ENCODE results near the gene NCAPD2.
"Not testable (repeated sequence)": the region's sequence is repeated elsewhere in the genome, so short reads cannot be mapped to it uniquely, and the experiment has no call there.

Gene NCAPD2

GRCh38 chr12:6492838-6493496 is 935 bp upstream of the NCAPD2 start, which contains the start of gene MRPL51:
Gene MRPL51 (minus strand): TSS chr12:6493262. CDS start chr12:6493136, 126 bp downstream.
- peak; percentile 98 for DNase-seq (ENCODE audit: low spot score)

- DNase-seq (ENCODE audit: low spot score), result no peak
Measured at GRCh38 chr12:6494258-6494743, 399 bp downstream of the NCAPD2 start.

DNA sequence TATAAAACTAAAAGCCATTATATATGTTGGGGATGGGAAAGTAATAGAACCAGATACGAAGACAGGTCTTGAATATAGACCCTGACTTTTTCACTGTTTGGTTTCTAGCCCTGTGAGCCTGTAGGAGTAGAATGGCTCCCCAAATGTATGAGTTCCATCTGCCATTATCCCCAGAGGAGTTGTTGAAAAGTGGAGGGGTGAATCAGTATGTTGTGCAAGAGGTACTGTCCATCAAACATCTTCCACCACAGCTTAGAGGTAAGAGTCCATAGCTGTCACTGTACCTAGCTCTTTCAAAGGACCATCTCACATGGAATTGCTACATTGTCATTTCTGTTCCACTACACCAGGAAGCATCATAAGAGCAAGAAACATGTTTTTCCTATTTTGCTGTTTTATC is 1.1 kb downstream of the NCAPD2 start:
- DNase-seq (ENCODE audit: low spot score), result no peak

DNA sequence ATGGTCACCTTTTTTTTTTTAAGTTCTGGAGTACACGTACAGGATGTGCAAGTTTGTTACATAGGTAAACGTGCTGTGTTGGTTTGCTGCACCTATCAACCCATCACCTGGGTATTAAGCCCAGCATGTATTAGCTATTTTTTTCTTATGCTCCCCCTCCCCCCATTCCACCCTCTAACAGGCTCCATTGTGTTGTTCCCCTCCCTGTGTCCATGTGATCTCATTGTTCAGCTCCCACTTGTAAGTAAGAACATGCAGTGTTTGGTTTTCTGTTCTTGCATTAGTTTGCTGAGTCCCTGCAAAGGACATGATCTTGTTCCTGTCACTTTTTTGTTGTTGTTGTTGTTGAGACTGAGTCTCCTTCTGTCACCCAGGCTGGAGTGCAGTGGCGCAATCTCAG is 3.4 kb downstream of the NCAPD2 start:
- not testable (repeated sequence) for DNase-seq (ENCODE audit: low spot score)

- DNase-seq (ENCODE audit: low spot score), result no peak
Measured at GRCh38 chr12:6500466-6500865, 6.6 kb downstream of the NCAPD2 start.

- peak; percentile 18 for DNase-seq (ENCODE audit: low spot score)
Measured at GRCh38 chr12:6507102-6507998, 13.4 kb downstream of the NCAPD2 start.

GRCh38 chr12:6508087-6508486 is 14.2 kb downstream of the NCAPD2 start:
- no peak for DNase-seq (ENCODE audit: low spot score)

DNA sequence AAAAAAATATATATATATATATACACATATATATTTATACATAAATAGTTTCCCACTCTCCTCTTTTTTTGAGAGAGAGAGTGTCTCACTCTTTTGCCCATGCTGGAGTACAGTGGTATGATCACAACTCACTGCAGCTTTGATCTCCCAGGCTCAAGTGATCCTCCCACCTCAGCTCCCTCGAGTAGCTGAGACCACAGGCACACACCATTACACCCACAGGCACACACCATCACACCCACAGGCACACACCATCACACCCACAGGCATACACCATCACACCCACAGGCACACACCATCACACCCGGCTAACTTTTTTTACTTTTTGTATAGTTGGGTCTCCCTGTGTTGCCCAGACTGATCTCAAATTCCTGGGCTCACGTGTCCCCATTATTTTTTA is 26.3 kb downstream of the NCAPD2 start:
- DNase-seq (ENCODE audit: low spot score), result no peak

GRCh38 chr12:6522193-6522592 is 28.3 kb downstream of the NCAPD2 start:
- no peak for DNase-seq (ENCODE audit: low spot score)

DNA sequence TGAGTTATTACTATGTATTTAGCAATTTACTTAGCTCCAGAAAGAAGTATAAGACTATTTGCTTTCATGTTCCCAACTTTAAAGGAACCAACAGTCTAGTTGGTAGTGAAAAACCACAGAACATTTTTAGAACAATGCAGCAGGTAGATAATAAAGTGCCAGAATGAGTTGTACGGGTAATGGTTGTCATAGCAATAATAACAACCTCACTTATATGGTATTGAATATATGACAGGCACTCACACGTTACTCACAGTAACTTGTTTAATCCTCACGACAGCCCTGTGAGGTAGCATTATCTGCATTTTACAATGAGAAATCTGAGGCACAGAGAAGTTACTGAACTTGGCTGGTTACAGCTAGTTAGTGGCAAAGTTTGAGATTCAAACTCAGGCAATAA is 29.8 kb downstream of the NCAPD2 start:
- DNase-seq (ENCODE audit: low spot score), result no peak

DNA sequence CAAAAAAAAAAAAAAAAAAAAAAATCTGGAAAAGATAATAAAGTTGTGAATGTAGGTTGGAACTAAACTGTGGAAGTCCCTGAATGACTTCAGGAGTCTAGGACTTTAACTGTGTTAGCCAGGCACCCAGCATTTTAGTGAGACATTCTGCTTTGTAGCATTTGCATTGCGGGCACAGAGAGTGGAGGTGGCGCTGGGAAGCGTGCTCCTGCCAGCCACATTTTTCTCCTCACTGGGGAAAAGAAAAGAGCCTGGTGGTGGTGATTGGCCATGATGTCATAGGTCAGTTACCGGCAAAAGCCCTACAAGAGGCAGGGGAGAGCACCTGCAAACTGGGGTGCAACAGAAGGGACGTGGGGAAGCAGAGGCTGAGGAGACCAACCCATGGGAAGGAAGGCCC is 30.7 kb downstream of the NCAPD2 start:
- DNase-seq (ENCODE audit: low spot score), result no peak

GRCh38 chr12:6526201-6526600 is 32.3 kb downstream of the NCAPD2 start:
- DNase-seq (ENCODE audit: low spot score), result no peak

GRCh38 chr12:6526766-6527525 is 33.0 kb downstream of the NCAPD2 start:
- DNase-seq (ENCODE audit: low spot score), result no peak

GRCh38 chr12:6527711-6528110 is 33.8 kb downstream of the NCAPD2 start:
- DNase-seq (ENCODE audit: low spot score), result no peak

DNA sequence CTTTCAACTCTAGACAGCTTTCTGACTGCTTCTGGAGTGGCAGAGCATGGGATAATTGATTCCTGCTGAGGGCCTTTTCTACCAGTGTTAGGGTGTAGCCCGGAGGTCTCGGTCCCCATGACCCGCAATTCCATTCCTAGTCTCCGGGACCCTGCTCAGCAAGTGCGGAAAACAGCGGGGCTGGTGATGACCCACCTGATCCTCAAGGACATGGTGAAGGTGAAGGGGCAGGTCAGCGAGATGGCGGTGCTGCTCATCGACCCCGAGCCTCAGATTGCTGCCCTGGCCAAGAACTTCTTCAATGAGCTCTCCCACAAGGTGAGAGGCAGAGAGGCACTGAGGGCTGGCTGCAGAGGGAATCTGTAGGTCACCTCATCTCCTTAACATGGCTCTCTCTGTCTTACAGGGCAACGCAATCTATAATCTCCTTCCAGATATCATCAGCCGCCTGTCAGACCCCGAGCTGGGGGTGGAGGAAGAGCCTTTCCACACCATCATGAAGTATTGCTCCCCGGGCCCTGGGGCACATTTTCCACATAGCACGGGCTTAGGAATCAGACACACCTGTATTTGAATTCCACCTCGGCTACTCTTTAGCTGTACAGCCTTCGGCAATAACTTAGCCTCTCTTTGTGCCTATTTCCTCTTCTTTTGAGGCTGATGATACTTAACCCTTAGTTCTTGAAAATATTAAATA is 34.8 kb downstream of the NCAPD2 start:
- DNase-seq (ENCODE audit: low spot score), result no peak

- DNase-seq (ENCODE audit: low spot score), result no peak
Measured at GRCh38 chr12:6529291-6529737, 35.4 kb downstream of the NCAPD2 start.

DNA sequence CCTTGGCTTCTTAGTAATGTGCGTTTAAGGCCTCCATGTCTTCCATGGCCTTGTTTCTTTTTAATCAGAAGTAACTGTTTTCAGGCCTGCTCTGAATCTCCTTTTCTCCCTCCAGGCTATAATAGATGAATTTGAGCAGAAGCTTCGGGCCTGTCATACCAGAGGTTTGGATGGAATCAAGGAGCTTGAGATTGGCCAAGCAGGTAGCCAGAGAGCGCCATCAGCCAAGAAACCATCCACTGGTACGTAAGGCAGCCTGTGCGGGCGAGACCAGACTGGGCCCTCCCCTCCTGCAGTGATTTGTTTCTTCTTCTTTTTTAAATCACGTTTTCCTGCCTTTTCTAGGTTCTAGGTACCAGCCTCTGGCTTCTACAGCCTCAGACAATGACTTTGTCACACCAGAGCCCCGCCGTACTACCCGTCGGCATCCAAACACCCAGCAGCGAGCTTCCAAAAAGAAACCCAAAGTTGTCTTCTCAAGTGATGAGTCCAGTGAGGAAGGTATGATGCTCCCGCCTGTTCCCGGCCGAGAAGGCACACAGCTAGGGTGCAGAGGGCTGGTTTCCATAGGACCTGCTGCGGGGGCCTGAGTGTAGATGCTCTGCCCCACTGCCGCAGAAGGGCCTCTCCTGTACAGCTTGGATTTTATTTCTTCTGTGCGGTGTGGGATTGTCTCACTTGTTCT is 36.8 kb downstream of the NCAPD2 start:
- DNase-seq (ENCODE audit: low spot score), result no peak

DNA sequence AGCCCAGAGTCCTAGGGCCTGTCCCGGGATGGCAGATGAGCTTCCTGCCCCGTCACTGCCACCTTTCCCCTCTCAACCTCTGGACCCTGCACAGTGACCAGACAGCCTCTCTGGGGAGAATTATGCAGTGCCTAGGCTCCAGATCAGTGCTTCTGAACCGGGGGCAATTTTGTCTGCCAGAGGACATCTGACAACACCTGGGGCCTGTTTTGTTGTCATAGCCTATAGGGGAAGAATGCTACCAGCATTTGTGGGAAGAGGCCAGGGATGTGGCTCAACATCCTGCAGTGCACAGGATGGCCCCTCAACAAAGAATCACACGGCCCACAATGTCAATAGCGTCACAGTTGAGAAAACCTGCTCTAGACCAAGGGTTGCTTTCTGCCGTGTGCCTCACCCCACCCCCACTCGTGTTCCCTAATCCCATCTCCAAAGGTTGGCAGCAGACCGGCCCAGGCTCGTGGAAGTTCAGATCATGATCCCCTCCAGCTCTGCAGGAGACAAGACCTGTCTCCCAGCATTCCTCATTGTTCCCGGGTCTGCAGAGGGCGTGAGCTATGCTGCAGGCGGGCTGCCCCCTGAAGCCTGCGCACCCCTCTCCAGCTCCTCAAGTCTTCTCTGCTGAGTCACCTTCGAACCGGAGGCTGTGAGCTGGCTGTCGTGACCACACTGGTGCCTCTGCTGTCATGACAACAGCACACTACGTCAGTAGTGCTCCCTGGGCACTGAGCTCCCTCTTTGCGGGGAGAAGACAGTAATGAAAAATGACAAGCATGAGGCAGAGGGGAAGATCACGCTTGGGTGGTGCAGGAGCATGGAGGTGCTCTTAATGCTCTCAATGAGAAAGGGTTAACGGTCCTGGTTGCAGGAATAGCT is 38.4 kb downstream of the NCAPD2 start:
- DNase-seq (ENCODE audit: low spot score), result peak; percentile 67

DNA sequence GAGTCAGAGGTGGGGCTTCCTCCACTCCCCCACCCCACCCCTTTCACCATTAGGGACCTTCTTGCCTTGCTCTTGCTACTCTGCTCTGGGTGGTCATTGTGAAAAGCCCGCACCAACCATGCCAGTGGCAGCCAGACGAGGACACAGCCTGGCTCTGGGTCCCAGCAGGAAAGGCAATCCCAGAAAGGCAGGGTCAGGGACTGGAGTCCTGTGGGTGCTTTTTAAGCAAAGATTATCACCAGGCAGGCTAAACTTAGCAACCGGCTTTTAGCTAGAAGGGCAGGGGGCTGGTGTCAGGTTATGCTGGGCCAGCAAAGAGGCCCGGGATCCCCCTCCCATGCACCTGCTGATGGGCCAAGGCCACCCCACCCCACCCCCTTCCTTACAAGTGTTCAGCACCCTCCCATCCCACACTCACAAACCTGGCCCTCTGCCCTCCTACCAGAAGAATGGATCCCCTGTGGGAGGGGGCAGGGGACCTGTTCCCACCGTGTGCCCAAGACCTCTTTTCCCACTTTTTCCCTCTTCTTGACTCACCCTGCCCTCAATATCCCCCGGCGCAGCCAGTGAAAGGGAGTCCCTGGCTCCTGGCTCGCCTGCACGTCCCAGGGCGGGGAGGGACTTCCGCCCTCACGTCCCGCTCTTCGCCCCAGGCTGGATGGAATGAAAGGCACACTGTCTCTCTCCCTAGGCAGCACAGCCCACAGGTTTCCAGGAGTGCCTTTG is 39.2 kb downstream of the NCAPD2 start:
- peak; percentile 71 for DNase-seq (ENCODE audit: low spot score)

- no peak for DNase-seq (ENCODE audit: low spot score)
Measured at GRCh38 chr12:6533653-6533922, 39.7 kb downstream of the NCAPD2 start.
